K562 (cell line): ENCODE results near the gene ASB12. TPM values are rescaled to one million over a fixed set of nuclear protein-coding genes. Genes with fewer than 3 reads are reported as not detected.

Experiments used
- CBFA2T3 ChIP-seq: fragments of 450-650 bp; IDR thresholded peaks from 2 replicates; pipeline ENCODE4 v1.6.1; 2017
- polyA plus RNA-seq, 8 experiments: library from polyadenylated mRNA; depleted of rRNA in 4 of 8; stranded (reverse) in 5 of 8; unstranded in 3 of 8; fragments of >200 nt; fragmentation: Nextera tagmentation in 2 of 8; fragmentation: Illumina TruSeq in 1 of 8; extraction: Ambion mirVana in 2 of 8; extraction: Trizol in 1 of 8; gene quantifications; 2 replicates each; pipeline versions ENCODE4 v1.2.1 to v1.2.3, GENCODE V29; 2011 to 2014; ENCODE audit warnings: inconsistent platforms in 1 of 8, missing spikeins in 1 of 8
- total RNA-seq, 7 experiments: library from RNA; depleted of rRNA in 6 of 7; stranded (reverse); fragments of >200 nt in 6 of 7; fragmentation: Illumina TruSeq in 2 of 7; extraction: Trizol in 2 of 7; gene quantifications; 2 replicates each; pipeline versions ENCODE4 v1.2.1 to v1.2.3, GENCODE V29; 2011 to 2021; ENCODE audit warnings: low replicate concordance in 1 of 7
- TF ChIP-seq, protein P1 (sequence below): sonication (generic); IDR thresholded peaks from 2 replicates; pipeline ENCODE4 v1.6.1; 2016
- TF ChIP-seq, protein P2 (sequence below): fragments of 150-350 bp; conservative IDR thresholded peaks from 2 replicates; pipeline ENCODE4 v1.6.1; 2014; ENCODE audit warnings: low read length
- TF ChIP-seq, protein P3 (sequence below): fragments of 450-650 bp; IDR thresholded peaks from 2 replicates; pipeline ENCODE4 v1.7.1; 2018; ENCODE audit warnings: mild to moderate bottlenecking, low read depth; ENCODE audit not compliant: partially characterized antibody

ASB12 gene
- total and polyA plus RNA-seq, 9 of the 15 experiments (the other 6 are each of a cell fraction or from before 2014, with no cell fraction given), result 0.14 to 0.70 (median 0.33) TPM; not detected in 2

DNA sequence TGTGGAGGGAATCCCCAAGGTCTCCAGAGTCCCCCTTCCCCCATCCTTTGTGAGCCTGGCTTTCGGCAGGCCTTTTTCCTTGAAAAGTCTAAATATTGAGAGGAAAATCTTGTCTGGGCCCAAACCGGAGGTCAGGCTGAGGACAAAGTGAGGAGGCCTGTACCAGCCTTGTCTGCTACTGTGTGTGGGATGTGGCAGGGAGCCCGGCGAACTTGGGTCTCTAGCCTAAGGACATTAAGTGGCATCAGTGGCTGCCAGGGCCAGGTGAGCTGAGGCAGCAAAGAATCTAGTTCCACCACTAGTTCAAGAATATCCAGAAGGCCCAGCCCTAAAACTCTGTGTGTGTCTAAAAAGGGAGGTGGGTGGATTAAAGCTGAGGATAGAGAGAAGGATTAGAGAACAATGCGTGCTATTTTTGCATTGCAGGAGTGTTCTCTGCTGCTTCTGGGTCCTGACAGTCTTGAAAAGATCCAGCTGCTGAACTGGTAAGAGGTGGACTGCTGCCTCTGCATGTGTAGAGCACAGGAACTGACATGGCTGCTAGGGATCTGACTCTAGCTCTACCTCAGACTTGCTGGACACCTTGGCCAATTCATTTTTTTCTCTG, 23.7 kb downstream of the ASB12 start (continued):
- TF ChIP-seq, protein P1, sequence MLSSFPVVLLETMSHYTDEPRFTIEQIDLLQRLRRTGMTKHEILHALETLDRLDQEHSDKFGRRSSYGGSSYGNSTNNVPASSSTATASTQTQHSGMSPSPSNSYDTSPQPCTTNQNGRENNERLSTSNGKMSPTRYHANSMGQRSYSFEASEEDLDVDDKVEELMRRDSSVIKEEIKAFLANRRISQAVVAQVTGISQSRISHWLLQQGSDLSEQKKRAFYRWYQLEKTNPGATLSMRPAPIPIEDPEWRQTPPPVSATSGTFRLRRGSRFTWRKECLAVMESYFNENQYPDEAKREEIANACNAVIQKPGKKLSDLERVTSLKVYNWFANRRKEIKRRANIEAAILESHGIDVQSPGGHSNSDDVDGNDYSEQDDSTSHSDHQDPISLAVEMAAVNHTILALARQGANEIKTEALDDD, result no peak
- no peak for TF ChIP-seq CBFA2T3
- TF ChIP-seq, protein P2, sequence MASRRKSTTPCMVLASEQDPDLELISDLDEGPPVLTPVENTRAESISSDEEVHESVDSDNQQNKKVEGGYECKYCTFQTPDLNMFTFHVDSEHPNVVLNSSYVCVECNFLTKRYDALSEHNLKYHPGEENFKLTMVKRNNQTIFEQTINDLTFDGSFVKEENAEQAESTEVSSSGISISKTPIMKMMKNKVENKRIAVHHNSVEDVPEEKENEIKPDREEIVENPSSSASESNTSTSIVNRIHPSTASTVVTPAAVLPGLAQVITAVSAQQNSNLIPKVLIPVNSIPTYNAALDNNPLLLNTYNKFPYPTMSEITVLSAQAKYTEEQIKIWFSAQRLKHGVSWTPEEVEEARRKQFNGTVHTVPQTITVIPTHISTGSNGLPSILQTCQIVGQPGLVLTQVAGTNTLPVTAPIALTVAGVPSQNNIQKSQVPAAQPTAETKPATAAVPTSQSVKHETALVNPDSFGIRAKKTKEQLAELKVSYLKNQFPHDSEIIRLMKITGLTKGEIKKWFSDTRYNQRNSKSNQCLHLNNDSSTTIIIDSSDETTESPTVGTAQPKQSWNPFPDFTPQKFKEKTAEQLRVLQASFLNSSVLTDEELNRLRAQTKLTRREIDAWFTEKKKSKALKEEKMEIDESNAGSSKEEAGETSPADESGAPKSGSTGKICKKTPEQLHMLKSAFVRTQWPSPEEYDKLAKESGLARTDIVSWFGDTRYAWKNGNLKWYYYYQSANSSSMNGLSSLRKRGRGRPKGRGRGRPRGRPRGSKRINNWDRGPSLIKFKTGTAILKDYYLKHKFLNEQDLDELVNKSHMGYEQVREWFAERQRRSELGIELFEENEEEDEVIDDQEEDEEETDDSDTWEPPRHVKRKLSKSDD, result no peak
- TF ChIP-seq, protein P3, sequence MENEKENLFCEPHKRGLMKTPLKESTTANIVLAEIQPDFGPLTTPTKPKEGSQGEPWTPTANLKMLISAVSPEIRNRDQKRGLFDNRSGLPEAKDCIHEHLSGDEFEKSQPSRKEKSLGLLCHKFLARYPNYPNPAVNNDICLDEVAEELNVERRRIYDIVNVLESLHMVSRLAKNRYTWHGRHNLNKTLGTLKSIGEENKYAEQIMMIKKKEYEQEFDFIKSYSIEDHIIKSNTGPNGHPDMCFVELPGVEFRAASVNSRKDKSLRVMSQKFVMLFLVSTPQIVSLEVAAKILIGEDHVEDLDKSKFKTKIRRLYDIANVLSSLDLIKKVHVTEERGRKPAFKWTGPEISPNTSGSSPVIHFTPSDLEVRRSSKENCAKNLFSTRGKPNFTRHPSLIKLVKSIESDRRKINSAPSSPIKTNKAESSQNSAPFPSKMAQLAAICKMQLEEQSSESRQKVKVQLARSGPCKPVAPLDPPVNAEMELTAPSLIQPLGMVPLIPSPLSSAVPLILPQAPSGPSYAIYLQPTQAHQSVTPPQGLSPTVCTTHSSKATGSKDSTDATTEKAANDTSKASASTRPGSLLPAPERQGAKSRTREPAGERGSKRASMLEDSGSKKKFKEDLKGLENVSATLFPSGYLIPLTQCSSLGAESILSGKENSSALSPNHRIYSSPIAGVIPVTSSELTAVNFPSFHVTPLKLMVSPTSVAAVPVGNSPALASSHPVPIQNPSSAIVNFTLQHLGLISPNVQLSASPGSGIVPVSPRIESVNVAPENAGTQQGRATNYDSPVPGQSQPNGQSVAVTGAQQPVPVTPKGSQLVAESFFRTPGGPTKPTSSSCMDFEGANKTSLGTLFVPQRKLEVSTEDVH, result no peak
